GDM1 (cell line): ENCODE data around the gene KRTAP2-4.
"Not testable (repeated sequence)": the region's sequence is repeated elsewhere in the genome, so short reads cannot be mapped to it uniquely, and the experiment has no call there.

Experiments
- DNase-seq: peaks from one replicate; lab custom pipeline; 2025; lab: John Stamatoyannopoulos, UW

Gene KRTAP2-4, protein sequence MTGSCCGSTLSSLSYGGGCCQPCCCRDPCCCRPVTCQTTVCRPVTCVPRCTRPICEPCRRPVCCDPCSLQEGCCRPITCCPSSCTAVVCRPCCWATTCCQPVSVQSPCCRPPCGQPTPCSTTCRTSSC

DNA sequence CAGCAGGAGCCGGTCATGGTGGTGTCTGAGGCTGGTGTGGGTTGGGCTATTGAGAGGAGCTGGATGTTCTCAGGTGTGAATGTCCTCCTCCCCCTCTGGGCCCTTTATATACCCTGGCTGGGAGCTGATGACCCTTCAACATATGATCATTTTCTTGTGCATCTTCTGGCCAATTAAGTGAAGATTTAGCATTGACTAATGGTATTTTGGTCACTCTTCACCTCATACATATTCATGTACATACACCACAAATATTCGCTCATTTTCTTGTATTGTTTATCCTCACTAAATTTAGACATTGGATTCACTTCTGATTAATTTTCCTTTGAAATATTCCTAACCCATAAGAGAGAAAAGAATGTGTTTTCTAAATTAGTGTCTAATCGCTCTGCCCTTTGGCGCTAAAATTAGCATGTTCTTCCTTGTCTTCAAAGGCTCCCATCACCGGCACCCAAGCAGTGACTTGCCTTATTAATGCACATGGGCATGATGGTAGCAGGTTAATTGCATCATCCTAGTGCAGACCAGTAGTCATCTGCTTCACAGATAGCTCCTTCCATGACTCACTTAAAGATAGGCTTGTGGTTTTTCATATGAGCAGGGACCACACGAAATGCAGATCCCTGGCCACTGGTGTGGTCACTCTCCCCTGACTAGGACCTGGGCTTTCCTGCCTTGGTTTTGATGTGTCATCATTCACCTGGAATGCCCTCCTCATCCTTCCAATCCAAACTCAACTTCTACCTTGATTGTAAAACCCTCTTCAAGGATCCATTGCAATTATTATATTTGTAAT lies at the start of gene KRTAP2-4:
Gene KRTAP2-4, minus strand, starts transcription at position 51 of the 796 bp plus-strand sequence. Its CDS starts 34 bp downstream, at position 17.
- no peak for DNase-seq

DNA sequence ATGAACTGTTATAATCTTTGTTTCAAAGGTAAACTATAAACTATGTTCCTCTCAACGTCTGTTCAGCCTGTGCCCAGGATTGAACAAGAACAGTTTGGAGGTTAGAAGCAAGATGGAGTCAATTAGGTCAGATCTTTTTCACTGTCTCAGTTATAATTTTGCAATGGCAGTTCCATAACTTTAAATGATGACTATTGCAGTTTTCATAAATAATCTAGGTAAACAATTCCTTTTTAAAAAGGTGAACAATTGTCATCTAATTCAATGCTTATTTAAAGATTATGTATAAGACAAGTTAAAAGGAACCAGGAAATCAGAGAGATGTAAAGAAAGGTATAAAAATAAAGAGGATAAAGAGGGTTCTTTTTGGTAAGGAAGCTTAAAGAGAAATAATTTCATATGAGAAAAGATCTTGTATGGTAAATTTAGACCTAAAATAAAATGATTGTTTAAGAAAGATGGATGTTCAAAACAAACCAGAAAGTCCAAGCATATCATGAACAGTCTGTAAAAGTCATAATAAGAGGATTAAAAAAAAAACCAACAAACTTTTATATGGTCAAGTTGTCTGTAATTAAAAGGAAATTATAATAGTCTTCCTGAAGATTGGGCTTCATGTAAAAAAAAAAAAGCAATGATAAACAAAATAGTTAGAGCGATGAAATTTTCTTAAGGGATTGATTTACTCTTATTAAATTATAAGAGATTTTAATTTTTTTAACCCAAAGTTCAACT lies 45.6 kb upstream of the KRTAP2-4 start:
- DNase-seq = no peak

DNA sequence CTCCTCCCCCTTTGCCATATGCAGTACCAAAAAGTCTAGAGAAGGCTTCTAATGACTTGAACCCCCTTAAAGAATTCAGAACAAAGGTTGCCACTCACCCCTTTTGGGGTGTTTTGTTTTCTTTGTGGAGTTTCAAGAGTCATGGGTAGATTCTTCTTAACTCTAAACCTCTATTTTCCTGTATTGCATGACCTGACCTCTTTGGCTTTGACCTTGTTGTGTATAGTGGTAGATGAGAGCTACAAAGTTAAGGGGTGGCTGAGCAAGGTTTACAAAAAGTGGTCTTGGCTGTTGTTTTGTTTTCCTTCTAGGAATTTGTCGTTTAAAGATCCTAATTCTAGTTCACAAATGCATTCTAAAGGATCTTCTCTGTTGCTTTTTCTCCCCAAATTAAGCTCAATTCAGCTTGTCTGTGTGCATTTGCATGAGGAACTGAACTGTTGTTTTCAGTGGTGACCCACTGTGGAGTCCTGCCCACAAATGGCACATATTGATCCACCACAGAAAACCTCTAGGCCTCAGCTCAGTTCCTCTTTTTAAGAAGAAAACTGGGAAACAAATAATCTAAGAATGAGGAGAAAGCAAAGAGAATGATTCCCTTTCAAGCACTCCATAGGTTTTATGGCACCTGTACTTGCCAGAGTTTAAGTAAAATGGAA lies 43.2 kb upstream of the KRTAP2-4 start:
- DNase-seq = not testable (repeated sequence)

DNA sequence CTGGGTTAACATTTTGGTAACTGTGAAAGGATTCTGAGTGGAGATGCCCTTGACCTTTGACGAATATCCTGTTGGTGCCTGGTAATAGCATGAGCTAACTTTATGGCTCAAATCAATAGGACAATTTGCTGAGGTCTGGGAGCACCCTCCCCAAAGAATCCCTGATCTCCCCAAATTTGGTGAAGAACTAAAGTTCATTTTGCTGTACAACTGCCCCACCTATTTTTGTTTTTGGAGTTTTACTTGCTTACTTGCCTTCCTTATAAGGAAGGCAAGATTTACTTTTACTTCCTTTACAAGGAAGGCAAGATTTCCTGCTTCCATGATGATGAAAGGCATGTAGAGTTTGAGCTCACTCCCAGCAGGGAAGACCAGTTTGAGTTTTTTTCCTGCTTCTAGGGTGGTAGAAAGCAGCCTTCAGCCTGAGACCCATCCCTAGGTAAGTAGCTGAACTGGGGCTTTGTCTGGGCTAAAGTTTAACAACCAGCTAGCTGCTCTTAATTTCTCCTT lies 42.3 kb upstream of the KRTAP2-4 start:
- DNase-seq = no peak

DNA sequence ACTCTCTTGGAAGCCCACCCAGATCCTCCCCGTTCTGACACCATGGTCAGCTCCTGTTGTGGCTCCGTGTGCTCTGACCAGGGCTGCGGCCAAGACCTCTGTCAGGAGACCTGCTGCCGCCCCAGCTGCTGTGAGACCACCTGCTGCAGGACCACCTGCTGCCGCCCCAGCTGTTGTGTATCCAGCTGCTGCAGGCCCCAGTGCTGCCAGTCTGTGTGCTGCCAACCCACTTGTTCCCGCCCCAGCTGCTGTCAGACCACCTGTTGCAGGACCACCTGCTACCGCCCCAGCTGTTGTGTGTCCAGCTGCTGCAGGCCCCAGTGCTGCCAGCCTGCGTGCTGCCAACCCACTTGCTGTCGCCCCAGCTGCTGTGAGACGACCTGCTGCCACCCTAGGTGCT lies 39.7 kb upstream of the KRTAP2-4 start, which contains the start of gene KRTAP4-9:
Gene KRTAP4-9, plus strand, starts transcription at position 43 of the 400 bp plus-strand sequence. Its CDS starts 0 bp downstream, at position 43.
- DNase-seq = not testable (repeated sequence)

DNA sequence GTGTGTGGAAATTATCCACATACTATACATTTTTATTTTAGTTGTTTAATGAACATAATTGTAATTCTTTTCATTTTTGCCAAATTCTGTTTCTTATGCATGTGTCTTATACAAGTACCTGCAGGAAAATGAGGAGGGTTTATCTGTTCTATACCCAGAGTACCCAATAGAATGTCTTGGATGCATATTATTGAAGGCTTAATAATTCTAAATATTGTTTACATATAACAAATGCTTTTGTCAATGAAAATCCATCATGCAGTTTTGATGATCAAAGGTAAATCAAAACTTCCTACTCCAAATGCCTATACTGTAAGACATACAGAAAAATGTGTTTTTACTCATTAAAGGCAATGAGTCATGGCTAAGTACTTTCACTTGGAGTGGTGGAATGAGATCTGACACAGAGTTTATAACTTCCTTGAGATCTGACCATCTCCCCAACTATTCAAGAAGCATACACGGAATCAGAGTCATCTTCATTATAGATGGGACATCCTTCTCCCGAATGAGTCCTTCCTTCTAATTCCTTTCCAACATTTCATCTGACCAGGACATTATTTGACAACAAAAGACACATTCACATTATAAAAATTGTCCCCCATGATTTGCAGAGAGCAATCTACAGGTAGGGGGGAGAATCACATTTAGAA lies 38.8 kb upstream of the KRTAP2-4 start:
- not testable (repeated sequence) for DNase-seq

DNA sequence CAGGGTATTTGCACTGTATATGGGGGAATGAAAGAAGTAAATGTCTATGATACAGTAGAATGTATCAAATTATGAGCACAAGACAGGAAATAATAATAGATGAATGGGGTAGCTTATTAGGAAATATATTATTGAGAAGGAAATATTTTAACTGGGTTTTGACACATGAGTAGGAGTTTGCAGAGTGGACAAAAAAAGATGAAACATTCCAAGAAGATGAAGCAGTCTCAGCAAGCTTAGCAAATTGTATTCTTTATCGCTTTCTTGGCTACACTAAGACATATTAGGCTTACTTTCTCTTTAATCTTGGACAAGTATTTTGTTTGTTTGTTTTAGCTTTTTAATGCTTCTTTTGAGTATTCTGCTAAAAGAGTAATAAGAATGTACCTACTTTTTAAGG lies 38.2 kb upstream of the KRTAP2-4 start:
- no peak for DNase-seq

DNA sequence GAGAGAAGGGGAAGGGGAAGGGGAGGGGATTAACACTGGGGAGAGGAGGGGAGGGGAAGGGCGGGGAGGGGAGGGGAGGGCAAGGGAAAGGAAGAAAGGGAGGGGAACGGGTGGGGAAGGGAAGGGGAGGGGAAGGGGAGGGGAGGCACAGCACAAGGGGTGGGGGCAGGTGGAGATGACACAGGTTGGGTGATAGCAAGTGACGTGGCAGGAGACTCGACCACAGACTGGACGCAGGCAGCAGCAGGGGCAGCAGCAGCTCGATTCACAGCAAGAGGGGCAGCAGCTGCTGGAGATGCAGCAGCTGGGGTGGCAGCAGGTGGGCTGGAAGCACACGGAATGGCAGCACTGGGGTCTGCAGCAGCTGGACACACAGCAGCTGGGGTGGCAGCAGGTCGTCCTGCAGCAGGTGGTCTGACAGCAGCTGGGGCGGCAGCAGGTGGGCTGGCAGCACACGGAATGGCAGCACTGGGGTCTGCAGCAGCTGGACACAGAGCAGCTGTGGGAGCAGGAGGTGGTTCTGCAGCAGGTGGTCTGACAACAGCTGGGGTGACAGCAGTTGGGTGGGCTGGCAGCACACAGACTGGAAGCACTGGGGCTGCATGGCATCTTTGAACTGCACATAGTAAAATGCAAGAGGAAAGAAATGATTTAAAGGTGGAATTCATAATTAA lies 36.0 kb upstream of the KRTAP2-4 start, which contains the start of gene KRTAP4-16:
Gene KRTAP4-16, minus strand, starts transcription at position 624 of the 674 bp plus-strand sequence. Its CDS starts 0 bp downstream, at position 624.
- DNase-seq = no peak

DNA sequence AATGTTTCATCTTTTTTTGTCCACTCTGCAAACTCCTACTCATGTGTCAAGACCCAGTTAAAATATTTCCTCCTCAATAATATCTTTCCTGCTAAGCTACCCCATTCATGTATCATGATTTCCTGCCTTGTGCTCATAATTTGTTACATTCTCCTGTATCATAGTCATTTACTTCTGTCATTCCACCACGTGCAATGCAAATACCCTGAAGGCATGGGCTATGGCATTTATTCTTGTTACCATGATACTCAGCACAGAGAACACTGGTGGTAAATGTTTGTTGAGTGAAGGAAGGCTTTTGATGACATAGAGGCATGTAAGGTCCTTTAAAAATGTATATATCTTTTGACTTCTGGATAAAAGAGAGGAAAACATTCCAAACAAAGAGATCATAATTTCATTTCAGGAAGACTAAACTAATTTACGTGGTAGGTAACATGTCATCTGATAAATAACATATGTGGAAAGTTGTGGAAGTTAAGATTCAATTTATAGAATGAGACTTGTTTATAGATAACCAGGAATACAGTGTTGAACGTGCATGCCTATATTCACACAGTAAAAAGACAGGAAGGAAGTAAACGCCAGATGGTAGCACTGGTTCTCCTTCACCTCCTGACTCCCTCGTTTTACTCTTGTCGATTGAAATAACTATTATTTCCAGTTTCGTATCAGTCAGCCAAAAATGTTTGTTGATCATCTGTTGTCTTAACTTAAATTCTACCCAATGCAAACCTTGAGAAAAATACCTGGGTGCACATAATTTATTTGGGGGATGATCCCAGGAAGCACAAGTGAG lies 34.2 kb upstream of the KRTAP2-4 start:
- not testable (repeated sequence) for DNase-seq

DNA sequence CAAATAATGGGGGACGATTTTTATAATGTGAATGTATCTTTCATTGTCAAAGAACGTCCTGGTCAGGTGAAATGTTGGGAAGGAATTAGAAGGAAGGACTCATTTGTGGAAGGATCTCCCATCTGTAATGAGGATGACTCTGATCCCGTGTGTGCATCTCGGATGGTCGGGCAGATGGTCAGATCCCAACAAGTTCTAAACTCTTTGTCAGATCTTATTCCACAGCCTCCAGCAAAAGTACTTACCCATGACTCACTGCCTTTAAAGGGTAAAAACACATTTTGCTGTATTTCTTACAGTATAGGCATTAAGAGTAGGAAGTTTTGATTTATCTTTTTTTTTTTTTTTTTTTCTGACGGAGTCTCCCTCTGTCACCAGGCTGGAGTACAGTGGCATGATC lies 32.8 kb upstream of the KRTAP2-4 start:
- no peak for DNase-seq

DNA sequence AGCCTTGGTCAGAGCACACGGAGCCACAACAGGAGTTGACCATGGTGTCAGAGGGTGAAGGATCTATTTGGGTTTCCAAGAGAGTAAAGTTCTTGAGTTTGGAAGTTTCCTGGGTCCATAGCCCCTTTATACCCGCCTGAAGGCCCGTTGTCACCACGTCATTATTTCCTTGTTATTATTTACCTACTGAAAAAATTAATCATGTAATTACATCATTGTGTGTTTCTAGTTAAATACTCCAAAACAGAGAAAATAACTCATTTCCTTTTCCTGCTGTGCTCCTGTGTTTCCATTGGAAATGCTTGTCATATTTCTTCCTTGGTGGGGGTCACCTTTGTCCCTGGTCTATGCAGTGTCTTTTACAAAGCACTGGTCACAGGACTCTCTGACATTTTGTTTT lies 32.4 kb upstream of the KRTAP2-4 start, which contains the start of gene KRTAP4-8:
Gene KRTAP4-8, minus strand, starts transcription at position 101 of the 400 bp plus-strand sequence. Its CDS starts 58 bp downstream, at position 43.
- DNase-seq = no peak

DNA sequence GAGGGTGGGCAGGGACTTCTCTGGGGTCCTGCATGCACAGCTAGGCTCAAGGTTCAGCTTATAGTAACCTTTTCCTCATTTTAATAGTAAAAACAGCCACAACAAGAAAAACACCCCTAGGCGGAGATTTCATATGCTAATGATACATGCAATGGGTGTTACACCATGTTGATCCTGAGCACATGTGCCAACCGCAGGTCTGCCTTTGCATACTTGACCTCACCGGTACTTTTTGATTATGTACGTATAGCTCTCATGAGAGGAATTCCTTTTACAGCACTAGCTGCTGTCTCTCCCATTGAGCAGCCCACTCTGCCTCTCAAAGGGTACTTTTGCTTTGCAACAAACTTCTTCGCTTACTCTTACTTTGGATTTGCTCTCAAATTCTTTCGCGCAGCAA lies 30.4 kb upstream of the KRTAP2-4 start:
- DNase-seq = no peak

DNA sequence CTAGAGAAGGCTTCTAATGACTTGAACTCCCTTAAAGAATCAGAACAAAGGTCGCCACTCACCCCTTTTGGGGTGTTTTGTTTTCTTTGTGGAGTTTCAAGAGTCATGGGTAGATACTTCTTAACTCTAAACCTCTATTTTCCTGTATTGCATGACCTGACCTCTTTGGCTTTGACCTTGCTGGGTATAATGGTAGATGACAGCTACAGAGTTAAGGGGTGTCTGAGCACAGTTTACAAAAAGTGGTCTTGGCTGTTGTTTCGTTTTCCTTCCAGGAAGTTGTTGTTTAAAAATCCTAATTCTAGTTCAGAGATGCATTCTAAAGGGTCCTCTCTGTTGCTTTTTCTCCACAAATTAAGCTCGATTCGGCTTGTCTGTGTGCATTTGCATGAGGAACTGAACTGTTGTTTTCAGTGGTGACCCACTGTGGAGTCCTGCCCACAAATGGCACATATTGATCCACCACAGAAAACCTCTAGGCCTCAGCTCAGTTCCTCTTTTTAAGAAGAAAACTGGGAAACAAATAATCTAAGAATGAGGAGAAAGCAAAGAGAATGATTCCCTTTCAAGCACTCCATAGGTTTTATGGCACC lies 23.2 kb upstream of the KRTAP2-4 start:
- not testable (repeated sequence) for DNase-seq

DNA sequence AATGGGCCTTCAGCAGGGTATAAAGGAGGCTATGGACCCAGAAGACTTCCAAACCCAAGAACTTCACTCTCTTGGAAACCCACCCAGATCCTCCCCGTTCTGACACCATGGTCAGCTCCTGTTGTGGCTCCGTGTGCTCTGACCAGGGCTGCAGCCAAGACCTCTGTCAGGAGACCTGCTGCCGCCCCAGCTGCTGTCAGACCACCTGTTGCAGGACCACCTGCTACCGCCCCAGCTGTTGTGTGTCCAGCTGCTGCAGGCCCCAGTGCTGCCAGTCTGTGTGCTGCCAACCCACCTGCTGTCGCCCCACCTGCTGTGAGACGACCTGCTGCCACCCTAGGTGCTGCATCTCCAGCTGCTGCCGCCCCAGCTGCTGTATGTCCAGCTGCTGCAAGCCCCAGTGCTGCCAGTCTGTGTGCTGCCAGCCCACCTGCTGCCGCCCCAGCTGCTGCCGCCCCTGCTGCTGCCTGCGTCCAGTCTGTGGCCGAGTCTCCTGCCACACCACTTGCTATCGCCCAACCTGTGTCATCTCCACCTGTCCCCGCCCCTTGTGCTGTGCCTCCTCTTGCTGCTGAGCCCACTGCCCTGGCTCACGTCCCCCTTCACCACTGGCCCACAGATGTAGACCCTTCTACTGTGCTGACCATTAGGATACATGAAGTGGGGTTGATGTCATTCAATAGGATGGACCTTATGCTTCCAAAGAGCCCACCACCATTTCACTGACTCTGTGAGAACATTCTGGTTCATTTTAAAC lies 18.6 kb upstream of the KRTAP2-4 start, which contains the start of gene KRTAP4-7:
Gene KRTAP4-7, plus strand, starts transcription at position 51 of the 757 bp plus-strand sequence. Its CDS starts 57 bp downstream, at position 108.
- DNase-seq = not testable (repeated sequence)

DNA sequence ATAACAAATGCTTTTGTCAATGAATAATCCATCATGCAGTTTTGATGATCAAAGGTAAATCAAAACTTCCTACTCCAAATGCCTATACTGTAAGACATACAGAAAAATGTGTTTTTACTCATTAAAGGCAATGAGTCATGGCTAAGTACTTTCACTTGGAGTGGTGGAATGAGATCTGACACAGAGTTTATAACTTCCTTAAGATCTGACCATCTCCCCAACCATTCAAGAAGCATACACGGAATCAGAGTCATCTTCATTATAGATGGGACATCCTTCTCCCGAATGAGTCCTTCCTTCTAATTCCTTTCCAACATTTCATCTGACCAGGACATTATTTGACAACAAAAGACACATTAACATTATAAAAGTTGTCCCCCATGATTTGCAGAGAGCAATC lies 17.7 kb upstream of the KRTAP2-4 start:
- not testable (repeated sequence) for DNase-seq

DNA sequence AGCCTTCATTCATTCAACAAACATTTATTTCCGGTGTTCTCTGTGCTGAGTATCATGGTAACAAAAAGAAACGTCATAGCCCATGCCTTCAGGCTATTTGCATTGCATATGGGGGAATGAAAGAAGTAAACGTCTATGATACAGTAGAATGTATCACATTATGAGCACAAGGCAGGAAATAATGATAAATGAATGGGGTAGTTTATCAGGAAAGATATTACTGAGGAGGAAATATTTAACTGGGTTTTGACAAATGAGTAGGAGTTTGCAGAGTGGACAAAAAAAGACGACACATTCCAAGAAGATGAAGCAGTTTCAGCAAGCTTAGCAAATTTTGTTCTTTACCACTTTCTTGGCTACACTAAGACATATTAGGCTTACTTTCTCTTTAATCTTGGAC lies 16.9 kb upstream of the KRTAP2-4 start:
- DNase-seq = no peak

DNA sequence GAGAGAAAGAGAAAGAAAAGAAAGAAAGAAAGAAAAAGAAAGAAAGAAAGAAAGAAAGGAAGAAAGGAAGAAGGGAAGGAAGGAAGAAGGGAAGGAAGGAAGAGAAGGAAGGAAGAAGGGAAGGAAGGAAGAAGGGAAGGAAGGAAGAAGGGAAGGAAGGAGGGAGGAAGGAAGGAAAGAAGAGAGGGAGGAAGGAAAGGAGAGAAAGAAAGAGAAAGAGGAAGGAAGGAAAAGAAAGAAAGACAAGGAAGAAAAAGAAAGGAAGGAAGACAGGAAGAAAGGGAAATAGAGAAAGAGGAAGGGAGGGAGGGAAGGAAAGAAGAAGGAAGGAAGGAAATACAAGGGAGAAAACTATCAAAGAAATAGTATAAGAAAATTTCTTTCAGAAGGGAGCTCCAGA lies 11.1 kb upstream of the KRTAP2-4 start:
- DNase-seq = no peak

DNA sequence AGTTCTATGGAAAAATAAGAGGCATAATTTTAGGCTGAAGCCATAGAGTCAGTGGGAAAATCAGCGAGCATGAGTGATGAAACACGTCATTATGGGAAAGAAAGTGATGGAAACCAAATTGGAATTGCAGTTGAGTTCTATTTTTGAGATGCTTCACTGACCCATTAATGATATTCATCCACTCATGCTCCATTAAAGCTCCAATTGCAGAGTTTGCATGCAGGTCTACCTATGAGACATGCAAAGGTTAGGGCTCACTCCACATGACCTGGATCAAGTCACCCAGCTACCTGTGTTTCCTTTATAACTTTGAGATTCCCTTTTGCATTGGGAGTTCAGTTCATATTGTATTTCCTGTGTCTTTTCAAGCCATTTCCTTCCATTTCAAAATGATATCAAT lies 8.0 kb upstream of the KRTAP2-4 start:
- DNase-seq = no peak
